Measurements from ENCODE around the gene SLC9A1.
A peak's percentile ranks its signal among the peaks of the same experiment; 100 is the strongest.

Gene SLC9A1

GRCh38 chr1:27098431-27099134, 56.3 kb downstream of the SLC9A1 start:
- TF ChIP-seq CTCF (IDR thresholded peaks at IDR 0.05; ENCODE audit: low read depth, low read length, missing control alignments), result no peak
- H3K4me3 ChIP-seq (ENCODE audit: low read depth, low read length), result no peak overlapping the region
- DNase-seq (ENCODE audit: low read depth), result no peak

- DNase-seq (ENCODE audit: low read depth), result no peak
- H3K4me3 ChIP-seq (ENCODE audit: low read depth, low read length), result no peak overlapping the region
- TF ChIP-seq CTCF (IDR thresholded peaks at IDR 0.05; ENCODE audit: low read depth, low read length, missing control alignments), result peak; percentile 96
These were observed 57.4 kb downstream of the SLC9A1 start for GRCh38 chr1:27097484-27097917.

DNA sequence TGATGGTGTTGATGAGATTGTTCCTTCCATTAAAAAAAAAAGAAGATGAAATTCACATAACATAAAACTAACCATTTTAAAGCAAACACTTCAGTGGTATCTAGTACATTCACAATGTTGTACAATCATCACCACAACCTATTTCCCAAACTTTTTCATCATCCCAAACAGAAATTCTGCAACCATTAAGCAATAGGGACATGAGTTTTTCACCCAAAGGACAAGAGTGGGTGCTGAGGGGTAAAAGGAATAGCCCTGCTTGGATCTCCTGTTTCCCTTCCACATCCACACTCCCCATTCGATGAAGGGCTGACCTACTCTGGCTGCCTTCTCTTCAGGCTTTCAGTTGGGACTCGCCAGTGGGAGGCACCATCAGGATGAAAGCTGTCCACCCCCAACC, 59.3 kb downstream of the SLC9A1 start:
- DNase-seq (ENCODE audit: low read depth), result no peak
- TF ChIP-seq CTCF (IDR thresholded peaks at IDR 0.05; ENCODE audit: low read depth, low read length, missing control alignments), result no peak
- no peak overlapping the region for H3K4me3 ChIP-seq (ENCODE audit: low read depth, low read length)

- TF ChIP-seq CTCF (IDR thresholded peaks at IDR 0.05; ENCODE audit: low read depth, low read length, missing control alignments), result no peak
- DNase-seq (ENCODE audit: low read depth), result no peak
These were observed 62.0 kb downstream of the SLC9A1 start for GRCh38 chr1:27092888-27093287.

GRCh38 chr1:27090911-27091310, 64.0 kb downstream of the SLC9A1 start:
- TF ChIP-seq CTCF (IDR thresholded peaks at IDR 0.05; ENCODE audit: low read depth, low read length, missing control alignments), result no peak
- H3K4me3 ChIP-seq (ENCODE audit: low read depth, low read length), result no peak overlapping the region
- DNase-seq (ENCODE audit: low read depth), result no peak

More at GRCh38 chr1:27092888-27093287, 62.0 kb downstream of the SLC9A1 start:
- no peak overlapping the region for H3K4me3 ChIP-seq (ENCODE audit: low read depth, low read length)

DNA sequence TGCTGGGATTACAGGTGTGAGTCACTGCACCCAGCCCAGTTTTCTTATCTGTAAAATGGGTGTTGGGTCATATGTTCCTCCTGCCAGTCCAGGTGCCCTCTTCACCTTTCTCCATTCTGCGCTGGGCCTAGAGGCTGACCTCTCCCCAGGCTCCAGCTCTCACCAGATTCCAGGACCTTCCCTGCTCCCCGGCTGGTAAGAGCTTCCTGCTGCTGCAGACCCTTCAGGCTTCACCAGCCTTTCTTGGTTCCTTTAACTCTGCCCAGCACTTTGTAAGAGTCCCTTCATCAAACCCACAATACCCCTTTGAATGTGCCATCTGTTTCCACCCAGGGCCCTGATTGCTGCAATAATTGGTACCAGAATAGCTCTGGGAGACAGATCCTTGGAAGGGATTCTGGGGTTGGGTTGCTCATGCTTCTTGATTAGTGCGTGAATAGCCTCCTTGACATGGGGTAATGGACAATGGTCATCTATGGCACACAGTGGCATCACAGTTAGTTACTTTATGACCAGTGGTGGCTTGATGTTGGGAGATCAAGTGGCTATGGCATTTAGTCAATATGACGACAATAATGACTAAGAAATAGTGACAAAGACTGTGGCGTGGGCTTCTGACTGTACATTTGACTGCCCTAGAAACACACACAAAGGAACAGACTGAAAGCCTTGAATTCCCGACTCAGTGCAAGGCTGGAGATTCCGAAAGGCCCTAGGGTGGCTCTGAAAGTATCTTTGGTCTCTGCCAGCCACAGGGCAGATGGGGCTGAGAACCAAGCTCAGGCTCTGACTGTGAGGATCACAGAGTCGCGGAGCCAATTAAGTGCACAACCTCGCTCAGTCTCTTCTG, 67.3 kb downstream of the SLC9A1 start:
- no peak for TF ChIP-seq CTCF (IDR thresholded peaks at IDR 0.05; ENCODE audit: low read depth, low read length, missing control alignments)

More for the DNA sequence above, 67.3 kb downstream of the SLC9A1 start:
- H3K4me3 ChIP-seq (ENCODE audit: low read depth, low read length), result no peak overlapping the region
- DNase-seq (ENCODE audit: low read depth), result no peak
